Stomach smooth muscle (tissue), 2 donors: ENCODE measurements around the gene PLK2.

ENCODE experiments used
- H3K27ac ChIP-seq: one replicate; pipeline ENCODE4 v1.7.0; 2013; ENCODE audit warnings: mild to moderate bottlenecking, low read length, inconsistent platforms
- H3K27me3 ChIP-seq, 2 donors: one replicate each; pipeline ENCODE4 v1.7.0; 2013; ENCODE audit warnings: low read length in 2 of 2; ENCODE audit not compliant: insufficient read depth in 2 of 2, control insufficient read depth in 1 of 2
- H3K36me3 ChIP-seq, 2 donors: one replicate each; pipeline ENCODE4 v1.7.0; 2013; ENCODE audit warnings: low read length in 2 of 2; ENCODE audit not compliant: control insufficient read depth in 2 of 2, insufficient read depth in 2 of 2
- H3K4me1 ChIP-seq: one replicate; pipeline ENCODE4 v1.7.0; 2013; ENCODE audit warnings: low read length; ENCODE audit not compliant: control insufficient read depth, insufficient read depth
- H3K4me3 ChIP-seq, 2 donors: one replicate each; pipeline ENCODE4 v1.7.0; 2013; ENCODE audit warnings: low read length in 2 of 2
- H3K9ac ChIP-seq, 2 donors: one replicate each; pipeline ENCODE4 v1.7.0; 2013; ENCODE audit warnings: low read length in 2 of 2, mild to moderate bottlenecking in 1 of 2
- H3K9me3 ChIP-seq, 2 donors: one replicate each; pipeline ENCODE4 v1.7.0; 2013; ENCODE audit warnings: low read length in 2 of 2; ENCODE audit not compliant: control insufficient read depth in 2 of 2
- donor health status: healthy.
- donor health status: Pancreatic carcinoma.

PLK2 gene

GRCh38 chr5:58497921-58498320, 38.0 kb upstream of the PLK2 start:
- no peaks in the 10 kb centered on the region for H3K9me3 ChIP-seq
- H3K27ac ChIP-seq = no peak overlapping the region
- H3K36me3 ChIP-seq = no peaks in the 10 kb centered on the region
- H3K4me1 ChIP-seq = no peaks in the 10 kb centered on the region
- H3K9ac ChIP-seq = no peak overlapping the region
- H3K4me3 ChIP-seq = no peak overlapping the region
- no peaks in the 10 kb centered on the region for H3K27me3 ChIP-seq

GRCh38 chr5:58497386-58497785, 37.5 kb upstream of the PLK2 start:
- H3K9ac ChIP-seq = no peak overlapping the region
- H3K36me3 ChIP-seq = no peaks in the 10 kb centered on the region
- no peaks in the 10 kb centered on the region for H3K27me3 ChIP-seq
- no peaks in the 10 kb centered on the region for H3K9me3 ChIP-seq
- no peak overlapping the region for H3K4me3 ChIP-seq
- H3K27ac ChIP-seq = no peak overlapping the region
- no peaks in the 10 kb centered on the region for H3K4me1 ChIP-seq

- Histone ChIP-seq H3K4me3 (no peak overlapping the region), H3K27me3 (no peaks in the 10 kb centered on the region), H3K9ac (no peak overlapping the region), H3K36me3 (no peaks in the 10 kb centered on the region), H3K4me1 (no peaks in the 10 kb centered on the region), H3K27ac (no peak overlapping the region), H3K9me3 (no peaks in the 10 kb centered on the region)
Measured at GRCh38 chr5:58496488-58496887, 36.6 kb upstream of the PLK2 start.

GRCh38 chr5:58493141-58493540, 33.3 kb upstream of the PLK2 start:
- Histone ChIP-seq H3K9ac (no peak overlapping the region), H3K4me1 (no peaks in the 10 kb centered on the region), H3K27ac (no peak overlapping the region), H3K27me3 (no peaks in the 10 kb centered on the region), H3K4me3 (no peak overlapping the region), H3K9me3 (no peaks in the 10 kb centered on the region), H3K36me3 (no peaks in the 10 kb centered on the region)

- Histone ChIP-seq H3K9ac (no peak within 1 kb of the TSS), H3K9me3 (no peaks in the 10 kb centered on the region), H3K4me3 (no peak within 1 kb of the TSS), H3K36me3 (no peaks in the 10 kb centered on the region), H3K4me1 (no peaks in the 10 kb centered on the region), H3K27me3 (no peaks in the 10 kb centered on the region), H3K27ac (no peak within 1 kb of the TSS)
Measured at GRCh38 chr5:58491216-58491892, 31.5 kb upstream of the PLK2 start, which contains the start of gene GAPT. GAPT (plus strand) TSS chr5:58491435; CDS start chr5:58494537, 3,102 bp downstream.

- no peak overlapping the region for H3K4me3 ChIP-seq
- no peaks in the 10 kb centered on the region for H3K9me3 ChIP-seq
- H3K4me1 ChIP-seq = no peaks in the 10 kb centered on the region
- H3K36me3 ChIP-seq = no peaks in the 10 kb centered on the region
- no peaks in the 10 kb centered on the region for H3K27me3 ChIP-seq
- no peak overlapping the region for H3K9ac ChIP-seq
- no peak overlapping the region for H3K27ac ChIP-seq
Measured at GRCh38 chr5:58490402-58491050, 30.6 kb upstream of the PLK2 start.

- H3K9me3 ChIP-seq = no peaks in the 10 kb centered on the region
- no peak overlapping the region for H3K9ac ChIP-seq
- H3K27me3 ChIP-seq = no peaks in the 10 kb centered on the region
- H3K36me3 ChIP-seq = no peaks in the 10 kb centered on the region
- H3K4me1 ChIP-seq = no peaks in the 10 kb centered on the region
- H3K27ac ChIP-seq = no peak overlapping the region
- H3K4me3 ChIP-seq = no peak overlapping the region
Measured at GRCh38 chr5:58486290-58486689, 26.4 kb upstream of the PLK2 start.

- H3K4me3 ChIP-seq = no peak overlapping the region
- peaks cover 0 to 2% of the 10 kb centered on the region in 2 donors for H3K27me3 ChIP-seq
Measured at GRCh38 chr5:58484505-58484904, 24.6 kb upstream of the PLK2 start.

GRCh38 chr5:58482536-58482935, 22.6 kb upstream of the PLK2 start:
- Histone ChIP-seq H3K27me3 (peaks cover 0 to 2% of the 10 kb centered on the region in 2 donors), H3K9me3 (no peaks in the 10 kb centered on the region), H3K9ac (no peak overlapping the region), H3K36me3 (no peaks in the 10 kb centered on the region), H3K4me1 (no peaks in the 10 kb centered on the region), H3K4me3 (no peak overlapping the region), H3K27ac (no peak overlapping the region)

More at GRCh38 chr5:58484505-58484904, 24.6 kb upstream of the PLK2 start:
- Histone ChIP-seq H3K9me3 (no peaks in the 10 kb centered on the region), H3K4me1 (no peaks in the 10 kb centered on the region), H3K36me3 (no peaks in the 10 kb centered on the region), H3K9ac (no peak overlapping the region), H3K27ac (no peak overlapping the region)

GRCh38 chr5:58481828-58482227, 21.9 kb upstream of the PLK2 start:
- no peak overlapping the region for H3K9ac ChIP-seq
- H3K4me1 ChIP-seq = no peaks in the 10 kb centered on the region
- no peaks in the 10 kb centered on the region for H3K9me3 ChIP-seq
- no peak overlapping the region for H3K27ac ChIP-seq
- peaks cover 0 to 2% of the 10 kb centered on the region in 2 donors for H3K27me3 ChIP-seq
- H3K36me3 ChIP-seq = no peaks in the 10 kb centered on the region
- H3K4me3 ChIP-seq = no peak overlapping the region

GRCh38 chr5:58481066-58481676, 21.3 kb upstream of the PLK2 start:
- Histone ChIP-seq H3K9ac (no peak overlapping the region), H3K27me3 (peaks cover 0 to 2% of the 10 kb centered on the region in 2 donors), H3K36me3 (no peaks in the 10 kb centered on the region), H3K27ac (no peak overlapping the region), H3K4me1 (no peaks in the 10 kb centered on the region), H3K9me3 (no peaks in the 10 kb centered on the region), H3K4me3 (no peak overlapping the region)
